ENCODE measurements around the gene RTBDN.

- no peak for TF ChIP-seq CTCF (IDR thresholded peaks at IDR 0.05 in 4 of 5, conservative IDR thresholded peaks at IDR 0.05 in 1 of 5)
- TF ChIP-seq POLR2A (IDR thresholded peaks at IDR 0.05), result no peak
These were observed 2.8 kb upstream of the RTBDN start for GRCh38 chr19:12837225-12837624.

Data from gastrocnemius medialis (tissue), 4 donors.